SK-N-SH (cell line): ENCODE results near the gene PRSS8.

Experiments used
- CHD2 ChIP-seq: fragments of 150-350 bp; IDR thresholded peaks from 2 replicates; pipeline ENCODE4 v1.6.1; 2018; ENCODE audit warnings: low read length; ENCODE audit not compliant: partially characterized antibody
- EP300 ChIP-seq, 2 experiments: IDR thresholded peaks; 2 replicates each; pipeline versions ENCODE4 v1.4.0 to v1.6.1; 2012; ENCODE audit warnings: borderline replicate concordance in 1 of 2, low read depth in 1 of 2, low read length in 1 of 2
- EZH2phosphoT487 ChIP-seq: fragments of 200-600 bp; sonication (generic); IDR thresholded peaks from 2 replicates; pipeline ENCODE4 v1.6.1; 2017; ENCODE audit warnings: low read depth, mixed run types, mild to moderate bottlenecking, antibody characterized with exemption, moderate library complexity, borderline replicate concordance
- MAX ChIP-seq: IDR thresholded peaks from 2 replicates; pipeline ENCODE4 v1.4.0; 2012; ENCODE audit warnings: low read depth
- MXI1 ChIP-seq: IDR thresholded peaks from 2 replicates; pipeline ENCODE4 v1.6.1; 2012; ENCODE audit warnings: mild to moderate bottlenecking, low read depth, low read length, improper control_type of control experiment
- NFIC ChIP-seq: IDR thresholded peaks from 2 replicates; pipeline ENCODE4 v1.4.0; 2012; ENCODE audit warnings: borderline replicate concordance
- POLR2AphosphoS5 ChIP-seq: IDR thresholded peaks from 2 replicates; pipeline ENCODE4 v1.6.1; 2012; ENCODE audit warnings: low read depth, low read length
- RCOR1 ChIP-seq: fragments of 150-350 bp; IDR thresholded peaks from 2 replicates; pipeline ENCODE4 v1.6.1; 2017; ENCODE audit warnings: antibody characterized with exemption, low read length
- REST ChIP-seq: IDR thresholded peaks from 2 replicates; pipeline ENCODE4 v1.6.1; 2012; ENCODE audit warnings: mild to moderate bottlenecking, low read depth, low read length, moderate library complexity
- RFX5 ChIP-seq: IDR thresholded peaks from 2 replicates; pipeline ENCODE4 v1.6.1; 2012; ENCODE audit warnings: mild to moderate bottlenecking, improper control_type of control experiment, low read length
- TCF12 ChIP-seq: IDR thresholded peaks from 2 replicates; pipeline ENCODE4 v1.4.0; 2012
- TF ChIP-seq, protein P1 (sequence below): fragments of 200-600 bp; sonication (generic); IDR thresholded peaks from 2 replicates; pipeline ENCODE4 v1.6.1; 2017; ENCODE audit warnings: antibody characterized with exemption, mild to moderate bottlenecking, moderate library complexity
- TF ChIP-seq, protein P2 (sequence below): fragments of 150-350 bp; IDR thresholded peaks from 2 replicates; pipeline ENCODE4 v1.6.1; 2017; ENCODE audit warnings: antibody characterized with exemption, low read length, low read depth, borderline replicate concordance

GRCh38 chr16:31143694-31144148 lies 8.2 kb upstream of the PRSS8 start:
- TF ChIP-seq NFIC (no peak), REST (no peak), RFX5 (no peak), CHD2 (no peak), MXI1 (no peak), MAX (no peak), TCF12 (no peak), EZH2phosphoT487 (no peak), RCOR1 (no peak), EP300 (IDR thresholded peaks at IDR 0.05; ENCODE audit: borderline replicate concordance in 1 of 2, low read depth in 1 of 2, low read length in 1 of 2) (no peak), POLR2AphosphoS5 (no peak)
- TF ChIP-seq, protein P1, sequence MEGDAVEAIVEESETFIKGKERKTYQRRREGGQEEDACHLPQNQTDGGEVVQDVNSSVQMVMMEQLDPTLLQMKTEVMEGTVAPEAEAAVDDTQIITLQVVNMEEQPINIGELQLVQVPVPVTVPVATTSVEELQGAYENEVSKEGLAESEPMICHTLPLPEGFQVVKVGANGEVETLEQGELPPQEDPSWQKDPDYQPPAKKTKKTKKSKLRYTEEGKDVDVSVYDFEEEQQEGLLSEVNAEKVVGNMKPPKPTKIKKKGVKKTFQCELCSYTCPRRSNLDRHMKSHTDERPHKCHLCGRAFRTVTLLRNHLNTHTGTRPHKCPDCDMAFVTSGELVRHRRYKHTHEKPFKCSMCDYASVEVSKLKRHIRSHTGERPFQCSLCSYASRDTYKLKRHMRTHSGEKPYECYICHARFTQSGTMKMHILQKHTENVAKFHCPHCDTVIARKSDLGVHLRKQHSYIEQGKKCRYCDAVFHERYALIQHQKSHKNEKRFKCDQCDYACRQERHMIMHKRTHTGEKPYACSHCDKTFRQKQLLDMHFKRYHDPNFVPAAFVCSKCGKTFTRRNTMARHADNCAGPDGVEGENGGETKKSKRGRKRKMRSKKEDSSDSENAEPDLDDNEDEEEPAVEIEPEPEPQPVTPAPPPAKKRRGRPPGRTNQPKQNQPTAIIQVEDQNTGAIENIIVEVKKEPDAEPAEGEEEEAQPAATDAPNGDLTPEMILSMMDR = no peak
- TF ChIP-seq, protein P2, sequence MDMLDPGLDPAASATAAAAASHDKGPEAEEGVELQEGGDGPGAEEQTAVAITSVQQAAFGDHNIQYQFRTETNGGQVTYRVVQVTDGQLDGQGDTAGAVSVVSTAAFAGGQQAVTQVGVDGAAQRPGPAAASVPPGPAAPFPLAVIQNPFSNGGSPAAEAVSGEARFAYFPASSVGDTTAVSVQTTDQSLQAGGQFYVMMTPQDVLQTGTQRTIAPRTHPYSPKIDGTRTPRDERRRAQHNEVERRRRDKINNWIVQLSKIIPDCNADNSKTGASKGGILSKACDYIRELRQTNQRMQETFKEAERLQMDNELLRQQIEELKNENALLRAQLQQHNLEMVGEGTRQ = no peak
